Skeletal muscle tissue (tissue), 4 donors: Measurements from ENCODE around the gene PTPRN2. TPM values are rescaled to one million over a fixed set of nuclear protein-coding genes. Genes with fewer than 3 reads are reported as not detected.

Source experiments
- H3K27ac ChIP-seq: one replicate; pipeline ENCODE4 v1.7.0; 2013; ENCODE audit warnings: mild to moderate bottlenecking, low read depth, low read length, inconsistent platforms
- H3K27me3 ChIP-seq, 3 donors: one replicate each; pipeline ENCODE4 v1.7.0; 2013; ENCODE audit warnings: low read length in 3 of 3; ENCODE audit not compliant: control insufficient read depth in 3 of 3, insufficient read depth in 3 of 3
- H3K36me3 ChIP-seq, 3 donors: one replicate each; pipeline ENCODE4 v1.7.0; 2013; ENCODE audit warnings: low read length in 3 of 3; ENCODE audit not compliant: control insufficient read depth in 3 of 3, insufficient read depth in 3 of 3
- H3K4me1 ChIP-seq, 3 donors: one replicate each; pipeline ENCODE4 v1.7.0; 2013; ENCODE audit warnings: low read length in 3 of 3, mild to moderate bottlenecking in 3 of 3; ENCODE audit not compliant: control insufficient read depth in 3 of 3, insufficient read depth in 3 of 3
- H3K4me3 ChIP-seq, 3 donors: one replicate each; pipeline ENCODE4 v1.7.0; 2013; ENCODE audit warnings: low read length in 3 of 3
- H3K9ac ChIP-seq, 3 donors: one replicate each; pipeline ENCODE4 v1.7.0; 2013; ENCODE audit warnings: low read length in 3 of 3, mild to moderate bottlenecking in 3 of 3, moderate library complexity in 2 of 3, low read depth in 1 of 3
- H3K9me3 ChIP-seq, 3 donors: one replicate each; pipeline ENCODE4 v1.7.0; 2013; ENCODE audit warnings: low read length in 3 of 3; ENCODE audit not compliant: control insufficient read depth in 3 of 3
- total RNA-seq: library from RNA; depleted of rRNA; stranded (reverse); fragments of >200 nt; gene quantifications from one replicate; pipeline ENCODE4 v1.2.3, GENCODE V29; 2014
- donor health status: Osteomylitis.

PTPRN2 gene
- total RNA-seq, 1 donor from 2014 or later, result 1.6 TPM

GRCh38 chr7:158061884-158062656 is 525.6 kb downstream of the PTPRN2 start:
- Histone ChIP-seq H3K9ac (no peak overlapping the region), H3K27ac (no peak overlapping the region), H3K9me3 (peaks cover 0 to 5% (median 0%) of the 10 kb centered on the region in 3 donors), H3K4me1 (no peaks in the 10 kb centered on the region), H3K27me3 (peaks cover 0 to 13% (median 8%) of the 10 kb centered on the region in 3 donors), H3K4me3 (no peak overlapping the region), H3K36me3 (no peaks in the 10 kb centered on the region)

- no peak overlapping the region for H3K4me3 ChIP-seq
- no peaks in the 10 kb centered on the region for H3K4me1 ChIP-seq
- H3K9me3 ChIP-seq, result peaks cover 0 to 6% (median 0%) of the 10 kb centered on the region in 3 donors
- H3K27ac ChIP-seq, result no peak overlapping the region
- H3K36me3 ChIP-seq, result no peaks in the 10 kb centered on the region
- no peak overlapping the region for H3K9ac ChIP-seq
- peaks cover 0 to 17% (median 5%) of the 10 kb centered on the region in 3 donors for H3K27me3 ChIP-seq
Measured at GRCh38 chr7:158061026-158061630, 526.5 kb downstream of the PTPRN2 start.

GRCh38 chr7:158060216-158060615 is 527.4 kb downstream of the PTPRN2 start:
- Histone ChIP-seq H3K4me1 (no peaks in the 10 kb centered on the region), H3K27me3 (peaks cover 0 to 17% (median 4%) of the 10 kb centered on the region in 3 donors), H3K36me3 (no peaks in the 10 kb centered on the region), H3K9me3 (peaks cover 0 to 7% (median 0%) of the 10 kb centered on the region in 3 donors), H3K9ac (no peak overlapping the region), H3K27ac (no peak overlapping the region), H3K4me3 (no peak overlapping the region)

- no peaks in the 10 kb centered on the region for H3K36me3 ChIP-seq
- H3K27me3 ChIP-seq, result peaks cover 0 to 8% (median 0%) of the 10 kb centered on the region in 3 donors
- peaks cover 0 to 7% (median 0%) of the 10 kb centered on the region in 3 donors for H3K9me3 ChIP-seq
- no peak overlapping the region for H3K4me3 ChIP-seq
- no peak overlapping the region for H3K9ac ChIP-seq
- H3K4me1 ChIP-seq, result no peaks in the 10 kb centered on the region
- H3K27ac ChIP-seq, result no peak overlapping the region
Measured at GRCh38 chr7:158057446-158057845, 530.2 kb downstream of the PTPRN2 start.

- Histone ChIP-seq H3K36me3 (no peaks in the 10 kb centered on the region), H3K4me3 (no peak overlapping the region), H3K4me1 (no peaks in the 10 kb centered on the region), H3K9me3 (peaks cover 0 to 7% (median 0%) of the 10 kb centered on the region in 3 donors), H3K9ac (no peak overlapping the region), H3K27ac (no peak overlapping the region), H3K27me3 (peaks cover 0 to 4% (median 0%) of the 10 kb centered on the region in 3 donors)
Measured at GRCh38 chr7:158056761-158057160, 530.9 kb downstream of the PTPRN2 start.

GRCh38 chr7:158055726-158056510 is 531.7 kb downstream of the PTPRN2 start:
- Histone ChIP-seq H3K36me3 (no peaks in the 10 kb centered on the region), H3K9me3 (peaks cover 0 to 7% (median 0%) of the 10 kb centered on the region in 3 donors), H3K27ac (no peak overlapping the region), H3K9ac (no peak overlapping the region), H3K4me1 (peaks cover 0 to under 1% (median 0%) of the 10 kb centered on the region in 3 donors), H3K4me3 (no peak overlapping the region), H3K27me3 (peaks cover 0 to 6% (median 0%) of the 10 kb centered on the region in 3 donors)

GRCh38 chr7:158054611-158055010 is 533.0 kb downstream of the PTPRN2 start:
- no peak overlapping the region for H3K4me3 ChIP-seq
- no peaks in the 10 kb centered on the region for H3K36me3 ChIP-seq
- peaks cover 0 to 8% (median 0%) of the 10 kb centered on the region in 3 donors for H3K27me3 ChIP-seq
- H3K4me1 ChIP-seq, result peaks cover 0 to 5% (median 0%) of the 10 kb centered on the region in 3 donors
- H3K27ac ChIP-seq, result no peak overlapping the region
- H3K9me3 ChIP-seq, result peaks cover 0 to 4% (median 0%) of the 10 kb centered on the region in 3 donors
- no peak overlapping the region for H3K9ac ChIP-seq

GRCh38 chr7:158054081-158054480 is 533.5 kb downstream of the PTPRN2 start:
- Histone ChIP-seq H3K27ac (no peak overlapping the region), H3K4me1 (peaks cover 0 to 5% (median 0%) of the 10 kb centered on the region in 3 donors), H3K9ac (no peak overlapping the region), H3K4me3 (no peak overlapping the region), H3K36me3 (no peaks in the 10 kb centered on the region), H3K9me3 (peaks cover 0 to 4% (median 0%) of the 10 kb centered on the region in 3 donors), H3K27me3 (peaks cover 0 to 8% (median 0%) of the 10 kb centered on the region in 3 donors)

GRCh38 chr7:158053183-158053915 is 534.3 kb downstream of the PTPRN2 start:
- no peak overlapping the region for H3K4me3 ChIP-seq
- H3K9me3 ChIP-seq, result peaks cover 0 to 4% (median 0%) of the 10 kb centered on the region in 3 donors
- peaks cover 0 to 5% (median 0%) of the 10 kb centered on the region in 3 donors for H3K4me1 ChIP-seq
- no peaks in the 10 kb centered on the region for H3K36me3 ChIP-seq
- peaks cover 0 to 8% (median 0%) of the 10 kb centered on the region in 3 donors for H3K27me3 ChIP-seq
- H3K9ac ChIP-seq, result no peak overlapping the region
- H3K27ac ChIP-seq, result no peak overlapping the region
